Stimulated activated CD8-positive, alpha-beta memory T cell treated with anti-CD3 and anti-CD28 coated beads, Interleukin-7, amount 100 ng/mL, for 4 hours (primary cell): ENCODE measurements around the gene CCDC141.

Experiments used
- DNase-seq, 2 donors: peaks; one replicate each; pipeline ENCODE4 v3.0.0-alpha.2; 2020; ENCODE audit warnings: low read depth in 2 of 2

Gene CCDC141

GRCh38 chr2:178976351-178976750, 73.6 kb downstream of the CCDC141 start:
- DNase-seq, result no peak

DNA sequence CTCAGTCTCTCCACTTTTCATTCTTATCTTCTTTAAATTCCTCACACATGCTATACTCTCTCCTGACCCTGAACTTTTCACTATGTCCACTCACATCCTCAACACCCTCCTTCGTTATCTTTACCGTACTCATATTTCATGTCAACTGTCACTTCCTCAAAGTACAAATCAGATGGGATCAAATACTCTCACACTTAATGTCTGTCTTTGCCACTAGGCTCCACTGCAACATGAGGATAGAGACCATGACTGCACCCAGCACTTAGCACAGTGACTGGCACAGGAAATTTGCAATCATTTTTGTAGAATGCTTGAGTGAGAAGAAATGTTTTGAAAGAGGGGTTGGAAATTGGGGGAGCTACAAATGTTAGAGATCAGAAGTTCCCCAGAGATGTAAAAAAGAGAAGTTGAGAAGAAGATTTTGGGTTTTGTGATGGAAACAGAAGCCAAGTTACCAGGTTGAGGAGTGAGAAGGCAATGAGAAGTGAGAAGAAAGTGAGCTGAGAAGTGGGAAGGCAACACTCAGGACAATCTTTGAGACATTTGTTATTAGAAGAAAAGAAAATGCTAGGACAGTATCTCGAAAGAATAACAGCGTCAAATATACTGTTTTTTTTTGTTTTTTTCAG, 87.0 kb downstream of the CCDC141 start:
- no peak for DNase-seq

DNA sequence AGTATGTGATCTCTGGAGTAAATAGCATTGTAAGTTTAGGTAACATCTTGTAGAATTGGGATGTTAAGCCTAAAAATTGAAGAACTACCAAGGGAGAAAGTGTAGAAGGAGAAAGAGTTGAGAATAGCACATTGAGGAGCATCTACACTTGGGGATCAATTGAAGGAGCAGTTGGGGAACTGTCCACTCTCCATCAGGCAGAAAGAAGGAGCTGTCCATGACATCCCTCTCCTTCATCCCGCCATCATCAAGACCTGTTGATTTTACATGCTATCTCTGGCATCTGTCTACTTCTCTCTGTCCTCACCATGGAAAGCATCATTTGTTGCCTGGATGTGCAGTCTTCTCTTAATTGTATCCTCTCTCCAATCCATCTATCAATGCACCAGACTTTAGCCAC, 87.8 kb downstream of the CCDC141 start:
- DNase-seq, result no peak

DNA sequence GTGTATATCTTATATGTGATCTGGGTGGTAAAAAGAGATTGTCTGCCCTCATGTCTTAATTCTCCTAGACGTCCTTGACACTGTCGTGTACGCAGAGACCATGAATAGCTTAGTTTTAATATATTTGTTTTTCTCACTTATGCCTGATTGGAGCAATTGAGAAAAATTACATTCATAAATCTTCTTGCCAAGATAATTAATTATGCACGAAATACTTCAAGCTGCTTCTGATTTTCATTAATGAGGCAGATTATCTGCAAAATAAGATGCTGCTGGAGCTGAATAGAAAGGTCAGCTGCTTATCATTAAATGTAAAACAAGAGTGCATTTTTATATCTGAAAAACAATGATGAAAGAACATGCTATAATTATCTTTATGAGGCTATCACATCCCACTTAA, 95.9 kb downstream of the CCDC141 start:
- no peak for DNase-seq

GRCh38 chr2:178951266-178952006, 98.5 kb downstream of the CCDC141 start:
- no peak for DNase-seq

DNA sequence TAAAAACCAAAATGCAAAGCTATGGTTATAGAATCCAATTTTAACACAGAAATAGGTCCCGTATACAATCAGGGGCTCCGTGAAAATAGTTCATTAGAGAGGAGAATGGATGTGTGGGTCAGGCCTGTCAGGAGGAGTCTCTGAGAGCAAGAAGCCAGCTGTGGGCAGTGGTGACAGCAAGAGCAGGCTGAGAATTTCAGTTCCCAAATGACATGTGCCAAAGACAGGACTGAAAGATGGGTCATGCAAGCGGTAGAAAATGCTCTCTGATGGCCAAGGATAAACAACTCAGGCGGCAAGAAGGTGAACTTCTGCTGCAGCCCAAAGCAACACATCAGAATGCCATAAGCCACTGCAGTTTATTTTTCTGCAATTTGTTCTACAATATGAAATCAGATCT, 100.4 kb downstream of the CCDC141 start:
- no peak for DNase-seq

GRCh38 chr2:178949151-178949550, 100.8 kb downstream of the CCDC141 start:
- no peak for DNase-seq

DNA sequence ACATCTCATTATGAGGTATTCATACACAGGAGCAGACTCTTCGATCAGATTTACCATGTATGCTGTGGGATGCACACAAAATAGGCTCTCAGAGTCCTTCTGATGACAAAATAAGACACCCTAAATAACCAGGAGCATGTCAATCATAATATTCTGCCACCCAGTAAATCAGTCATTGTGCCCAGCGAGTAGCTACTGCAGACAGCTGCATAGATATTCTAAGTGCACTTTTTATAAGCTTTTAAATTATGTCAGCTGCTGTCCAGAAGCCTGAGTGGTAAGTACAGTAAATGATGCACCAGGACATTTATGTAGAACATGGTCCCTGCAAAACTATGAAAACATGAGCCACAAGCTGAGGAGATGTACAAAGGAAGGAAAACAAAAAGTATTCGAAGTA, 102.9 kb downstream of the CCDC141 start:
- DNase-seq, result no peak

DNA sequence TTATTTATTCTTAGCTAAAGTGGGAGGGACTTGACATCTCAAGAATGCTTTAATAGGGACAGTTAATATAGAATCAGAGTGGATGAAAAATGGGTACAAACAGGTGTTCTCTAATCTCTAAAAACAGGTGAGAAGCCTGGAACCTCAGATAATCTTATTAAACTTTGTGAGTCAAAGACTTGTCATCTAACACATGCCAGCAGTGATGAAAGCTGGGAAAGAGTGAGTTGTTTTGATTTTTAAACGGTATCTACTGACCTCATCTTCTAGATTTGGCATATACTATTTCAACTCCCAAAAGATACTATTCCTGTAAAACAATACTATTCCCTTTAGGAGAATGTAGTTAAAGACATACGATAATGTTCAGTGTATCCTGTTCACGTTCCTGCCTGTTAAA, 103.4 kb downstream of the CCDC141 start:
- no peak for DNase-seq

- no peak for DNase-seq
Measured at GRCh38 chr2:178943745-178944144, 106.2 kb downstream of the CCDC141 start.

- DNase-seq, result no peak
Measured at GRCh38 chr2:178934571-178934970, 115.4 kb downstream of the CCDC141 start.

DNA sequence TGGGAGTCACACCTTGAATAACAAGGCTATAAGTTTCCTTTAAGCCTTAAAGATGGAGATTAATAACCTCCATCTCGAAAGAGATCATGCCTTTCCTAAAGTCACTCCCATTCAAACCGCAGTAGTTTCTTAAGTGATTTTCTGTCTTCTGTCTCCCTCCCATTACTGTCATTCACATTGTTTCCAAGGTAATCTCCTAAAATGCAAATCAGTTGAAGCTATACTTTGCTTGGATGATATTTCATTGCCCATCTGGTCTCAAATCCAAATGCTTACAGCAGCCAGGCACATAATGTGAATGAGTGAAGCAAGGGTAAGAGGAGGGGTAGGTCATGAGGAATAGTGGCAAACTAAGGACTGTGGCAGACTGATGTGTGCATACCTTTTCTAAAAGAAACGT, 116.4 kb downstream of the CCDC141 start:
- DNase-seq, result no peak

- no peak for DNase-seq
Measured at GRCh38 chr2:178928077-178928476, 121.9 kb downstream of the CCDC141 start.

- no peak for DNase-seq
Measured at GRCh38 chr2:178927173-178927572, 122.8 kb downstream of the CCDC141 start.

- no peak for DNase-seq
Measured at GRCh38 chr2:178924817-178925216, 125.1 kb downstream of the CCDC141 start.

DNA sequence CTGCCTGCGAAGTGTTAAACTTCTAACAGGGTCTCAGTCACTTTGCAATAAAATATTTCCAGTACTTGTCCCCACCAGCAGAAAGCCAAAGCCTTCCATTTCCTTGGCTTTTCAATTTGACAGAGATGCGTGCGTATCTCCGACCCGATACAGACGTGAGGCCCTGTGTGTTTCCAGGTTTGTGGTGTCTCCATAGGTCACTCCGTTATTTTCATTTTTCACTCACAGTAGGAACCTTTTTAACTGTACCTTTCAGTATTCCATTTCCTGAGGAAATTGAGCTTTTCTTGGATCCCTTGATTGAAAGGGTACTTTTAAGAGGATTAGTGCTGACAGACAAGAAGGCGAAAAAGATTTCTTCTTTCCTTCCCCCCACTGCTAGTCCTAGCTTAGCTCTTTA, 126.4 kb downstream of the CCDC141 start:
- no peak for DNase-seq

- no peak for DNase-seq
Measured at GRCh38 chr2:178920916-178921513, 128.9 kb downstream of the CCDC141 start.

DNA sequence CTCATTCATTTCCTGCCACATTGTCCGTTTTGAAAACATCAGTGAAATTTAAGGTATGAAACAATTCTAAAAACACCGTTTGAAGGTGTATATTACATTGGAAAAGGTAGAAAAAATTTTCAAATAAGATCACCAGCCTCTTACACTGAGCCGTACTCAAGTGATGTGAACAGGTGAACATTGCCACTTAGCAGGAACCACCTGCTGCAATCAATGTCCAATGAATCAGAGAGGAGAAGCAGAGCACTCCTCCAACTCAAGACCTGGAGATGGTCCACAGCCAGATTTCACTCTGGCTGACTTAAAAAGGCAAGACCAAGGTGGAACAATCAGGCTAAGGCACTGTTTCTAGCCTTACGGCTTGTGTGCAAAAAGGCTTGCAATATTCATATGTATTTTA, 132.4 kb downstream of the CCDC141 start:
- no peak for DNase-seq

GRCh38 chr2:178915423-178916173, 134.3 kb downstream of the CCDC141 start:
- no peak for DNase-seq

- peak; percentile 29 to 34 for DNase-seq
Measured at GRCh38 chr2:178914259-178914849, 135.6 kb downstream of the CCDC141 start.

DNA sequence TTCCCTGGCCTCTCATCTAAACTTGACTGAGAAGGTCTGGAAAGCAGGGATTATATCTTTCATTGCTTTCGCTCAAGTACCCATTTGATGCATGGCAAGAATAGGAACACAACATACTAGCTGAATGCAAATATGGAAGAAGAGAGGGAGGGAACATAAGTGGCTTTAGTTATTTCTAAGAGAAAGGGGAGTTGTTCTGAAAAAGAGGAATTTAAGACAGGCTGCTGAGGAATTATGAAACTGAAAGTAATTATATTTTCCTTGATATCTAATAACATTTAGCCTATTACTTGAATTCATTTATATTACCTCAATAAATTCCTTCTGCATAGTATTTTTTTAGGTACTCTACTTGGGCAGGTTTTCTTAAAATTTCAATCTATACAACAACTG, 136.9 kb downstream of the CCDC141 start:
- no peak for DNase-seq

GRCh38 chr2:178912416-178913048, 137.4 kb downstream of the CCDC141 start:
- no peak for DNase-seq
